Measurements from ENCODE around the gene ODC1.
A peak's percentile ranks its signal among the peaks of the same experiment; 100 is the strongest.
"Not testable (repeated sequence)": the region's sequence is repeated elsewhere in the genome, so short reads cannot be mapped to it uniquely, and the experiment has no call there.

Gene ODC1

DNA sequence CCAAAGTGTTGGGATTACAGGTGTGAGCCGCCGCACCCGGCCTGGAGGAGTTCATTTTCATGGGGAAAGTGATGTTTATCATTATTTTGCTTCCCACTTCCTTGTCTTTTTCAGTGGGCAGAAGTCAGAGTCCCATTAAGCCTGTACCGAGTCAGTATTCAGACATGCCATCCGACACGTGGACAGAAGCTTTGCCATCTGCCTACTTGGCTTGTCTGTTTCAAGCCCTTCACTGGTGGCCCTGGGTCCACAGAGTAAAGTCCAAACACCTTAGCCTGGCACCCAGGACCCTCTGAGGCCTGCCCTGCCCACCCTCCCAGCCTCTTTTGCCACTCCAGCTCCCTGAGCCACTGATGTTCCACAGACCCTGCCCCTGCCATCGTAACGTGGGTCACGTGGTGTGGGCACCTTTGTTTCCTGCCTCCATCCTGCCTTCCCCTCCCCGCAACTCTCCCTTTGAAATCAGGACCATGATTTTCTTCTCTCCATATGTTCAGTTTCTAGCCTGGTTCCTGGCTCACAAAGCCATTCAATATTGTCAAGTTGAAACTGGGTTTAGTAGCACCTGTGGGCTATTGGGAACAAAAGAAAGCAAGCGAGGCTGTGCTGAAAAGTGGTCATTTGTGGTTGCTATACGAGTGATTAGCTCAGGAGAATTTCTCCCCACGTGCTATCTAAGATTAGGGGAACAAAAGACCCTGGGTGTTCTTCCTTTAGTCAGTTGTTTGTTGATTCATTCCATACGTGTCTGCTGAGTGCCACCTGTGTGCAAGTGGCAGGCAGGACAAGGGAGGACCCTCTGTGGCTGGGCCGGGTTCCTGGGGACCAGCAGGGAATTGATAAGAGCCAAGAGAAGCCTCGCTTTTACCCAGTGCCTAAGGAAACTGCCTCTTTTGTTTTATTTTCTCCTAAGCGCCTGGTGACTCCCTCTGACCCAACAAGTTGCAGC lies 5.1 kb upstream of the ODC1 start:
- no peak for DNase-seq (ENCODE audit: low spot score)

DNA sequence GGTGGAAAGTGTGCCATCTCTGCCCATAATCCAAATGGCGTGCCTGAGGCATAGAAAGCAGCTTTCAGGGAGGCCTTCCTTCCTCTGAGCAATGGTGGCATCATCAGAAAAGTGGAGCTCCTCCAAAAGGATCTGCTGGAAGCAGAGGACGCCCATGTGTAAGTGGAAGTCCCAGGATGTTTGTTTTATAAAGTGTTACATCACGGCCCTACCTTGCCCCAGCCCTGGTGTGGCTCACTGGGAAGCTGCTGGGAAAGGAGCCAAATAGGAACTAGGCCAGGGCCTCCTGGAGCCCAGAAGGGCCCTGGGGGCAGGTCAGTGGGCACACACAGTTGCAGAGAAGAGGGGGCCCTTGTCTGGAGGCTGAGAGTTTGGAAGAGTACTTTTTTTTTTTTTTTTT lies 4.2 kb upstream of the ODC1 start:
- DNase-seq (ENCODE audit: low spot score): no peak

DNA sequence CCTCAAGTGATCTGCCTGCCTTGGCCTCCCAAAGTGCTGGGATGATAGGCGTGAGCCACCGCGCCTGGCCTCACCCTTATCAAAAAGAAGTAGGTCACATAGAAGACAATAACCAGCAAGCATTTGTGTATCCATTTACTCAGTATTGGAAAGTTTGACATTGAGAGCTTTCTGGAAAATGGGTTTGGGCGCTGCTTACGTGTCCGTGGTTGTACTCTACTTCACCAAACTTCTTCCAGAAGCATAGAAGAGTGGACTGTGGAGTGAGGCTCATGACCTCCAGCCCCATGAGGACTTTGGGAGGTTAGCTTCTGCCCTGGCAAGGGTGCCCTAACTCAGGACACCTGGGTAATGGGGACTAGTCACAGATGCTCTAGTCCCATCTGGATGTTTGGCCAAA lies 3.7 kb upstream of the ODC1 start:
- no peak for DNase-seq (ENCODE audit: low spot score)

DNA sequence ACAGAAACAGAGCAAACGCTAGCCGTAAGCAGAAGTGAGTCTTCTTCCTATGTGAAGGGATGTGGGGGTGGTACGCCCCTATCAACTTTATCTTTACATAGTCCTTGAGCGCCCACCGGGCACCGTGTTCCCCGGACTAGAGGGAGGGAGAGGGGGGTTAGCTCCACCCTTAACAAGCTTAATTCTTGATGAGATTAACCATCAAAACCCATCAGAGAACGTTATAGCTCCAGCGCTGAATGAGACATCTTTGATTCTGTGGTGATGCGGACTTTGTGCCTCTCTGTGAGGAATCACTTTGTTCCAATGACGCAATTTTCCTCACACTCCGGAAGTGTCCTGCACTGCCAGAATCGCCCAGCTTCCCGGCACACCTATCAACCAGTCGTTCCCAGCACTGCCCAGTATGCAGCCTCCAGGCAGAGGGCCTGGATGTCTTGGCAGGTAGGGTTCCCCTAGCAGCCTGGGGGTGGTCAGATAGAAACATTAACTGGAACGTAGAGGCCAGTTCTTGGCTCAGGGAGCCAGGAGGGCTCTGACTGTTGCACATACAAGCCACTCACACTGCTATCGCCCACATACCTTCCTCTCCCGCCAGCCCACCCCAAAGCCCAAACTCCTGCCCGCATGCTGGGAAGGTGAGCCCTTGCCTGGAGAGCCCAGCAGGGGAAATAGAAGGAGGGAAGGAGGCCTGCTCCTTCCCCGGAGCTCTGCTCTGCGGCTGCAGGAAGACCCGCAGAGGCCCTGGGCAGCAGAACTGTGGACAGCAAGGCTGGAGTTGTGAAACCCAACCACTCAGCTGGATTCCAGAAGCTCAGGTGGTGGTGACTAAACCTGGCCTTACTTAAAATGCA lies 1.9 kb upstream of the ODC1 start:
- no peak for DNase-seq (ENCODE audit: low spot score)

DNA sequence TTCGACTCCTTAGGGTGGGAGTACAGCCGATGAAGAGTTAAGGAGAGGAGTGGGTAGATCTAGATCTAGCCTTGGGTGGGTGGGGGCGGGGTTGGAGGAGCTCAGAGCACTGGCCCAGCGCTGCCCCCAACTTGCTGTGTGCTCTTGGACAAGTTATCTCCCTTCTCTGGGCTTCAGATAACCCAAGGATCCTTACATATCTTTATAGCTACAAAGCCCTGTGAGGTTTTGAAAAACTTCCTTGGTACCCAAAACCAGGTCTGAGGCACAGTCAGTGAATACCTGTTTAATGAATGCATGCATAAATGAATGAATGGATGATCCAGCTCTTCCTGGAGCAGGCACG lies 1.3 kb upstream of the ODC1 start:
- DNase-seq (ENCODE audit: low spot score): peak; percentile 15

DNA sequence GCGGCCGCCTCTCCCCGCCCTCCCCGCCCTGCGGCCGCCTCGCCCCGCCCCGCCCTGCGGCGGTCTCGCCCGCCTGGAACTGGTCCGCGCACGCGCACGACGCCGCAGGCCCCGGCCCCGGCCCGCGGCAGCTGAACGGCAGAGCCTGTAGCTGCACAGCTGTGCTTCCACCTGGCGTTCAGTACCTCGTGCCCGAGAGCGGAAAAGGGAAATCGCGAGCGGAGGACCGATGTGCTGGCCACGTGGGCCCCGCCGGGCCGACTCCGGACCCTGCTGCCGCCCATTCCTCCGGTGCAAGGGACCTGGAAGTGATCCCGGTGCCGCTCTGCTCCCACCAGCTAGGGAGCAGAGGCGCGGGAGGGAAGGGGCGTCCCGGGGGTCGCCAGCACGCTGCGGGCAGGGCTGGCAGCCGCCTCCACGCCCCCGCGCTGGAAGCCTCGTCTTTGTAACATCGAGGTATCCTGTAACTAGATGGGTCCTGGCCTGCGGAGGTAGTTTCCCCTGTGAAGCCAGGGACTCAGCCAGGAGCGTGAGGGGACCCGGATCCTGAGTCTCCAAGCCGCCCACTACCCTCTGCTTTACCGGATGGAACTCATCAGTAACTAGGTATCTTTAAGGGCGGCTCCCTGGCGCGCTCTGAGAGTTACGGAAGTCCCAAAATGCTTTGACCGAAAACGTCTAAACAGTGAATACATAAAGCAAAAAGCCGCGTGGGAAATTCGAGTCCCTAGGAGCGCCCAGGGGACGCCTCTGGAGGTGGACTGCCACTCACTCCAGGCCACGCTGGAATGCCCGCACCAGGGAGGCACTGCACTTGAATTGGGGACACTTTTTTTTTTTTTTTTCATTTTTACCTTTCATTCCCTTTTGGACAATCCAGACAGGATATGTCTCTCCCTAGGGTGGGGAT lies 704 bp upstream of the ODC1 start:
- peak; percentile 94 for DNase-seq (ENCODE audit: low spot score)

DNA sequence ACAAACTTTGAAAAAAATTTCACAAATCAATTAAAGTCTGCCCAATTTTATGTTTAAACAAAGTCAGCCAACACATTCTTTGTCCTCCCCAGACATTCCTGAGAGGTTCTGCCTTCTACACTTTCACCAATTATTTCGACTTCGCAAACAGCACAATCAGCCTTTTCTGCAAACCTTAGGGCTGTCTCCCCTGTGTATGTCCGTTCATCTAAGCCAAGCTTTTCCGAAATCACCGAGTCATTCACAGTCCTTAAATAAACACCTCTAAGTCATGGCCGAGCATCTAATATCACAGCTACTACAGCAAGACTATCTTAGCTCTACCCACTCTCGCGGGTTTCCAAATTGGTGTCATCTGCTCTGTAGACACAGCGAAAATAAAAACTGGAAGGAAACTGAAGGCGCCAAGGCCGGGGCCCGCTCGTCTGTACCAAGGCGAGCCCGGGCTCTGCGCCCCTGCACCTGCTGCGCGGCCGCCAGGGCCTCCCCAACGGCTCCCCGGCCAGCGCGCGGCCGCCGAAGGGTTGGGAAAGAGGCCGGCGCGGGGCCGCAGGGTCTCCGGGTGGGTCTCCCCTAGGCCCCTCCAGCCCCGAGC lies 730 bp downstream of the ODC1 start:
- peak; percentile 79 for DNase-seq (ENCODE audit: low spot score)

DNA sequence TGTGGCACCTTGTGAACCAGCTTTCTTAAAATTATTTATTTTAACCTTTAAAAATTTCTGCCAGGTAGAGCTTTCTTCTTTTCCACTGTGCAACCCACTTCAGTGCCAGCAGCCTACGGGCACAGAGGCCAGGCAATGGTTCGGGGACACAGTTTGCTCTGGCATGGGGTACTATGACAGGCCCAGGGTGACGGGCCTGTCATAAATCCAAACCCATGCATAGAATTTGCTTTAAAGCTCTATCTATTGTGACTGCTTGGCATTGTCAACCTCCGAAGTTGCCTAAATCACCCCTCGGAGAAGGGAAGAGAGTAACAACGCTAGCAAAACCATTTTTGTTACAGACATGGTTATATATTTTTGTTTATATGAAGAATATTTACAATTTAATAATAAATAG lies 1.5 kb downstream of the ODC1 start:
- DNase-seq (ENCODE audit: low spot score): peak; percentile 41

DNA sequence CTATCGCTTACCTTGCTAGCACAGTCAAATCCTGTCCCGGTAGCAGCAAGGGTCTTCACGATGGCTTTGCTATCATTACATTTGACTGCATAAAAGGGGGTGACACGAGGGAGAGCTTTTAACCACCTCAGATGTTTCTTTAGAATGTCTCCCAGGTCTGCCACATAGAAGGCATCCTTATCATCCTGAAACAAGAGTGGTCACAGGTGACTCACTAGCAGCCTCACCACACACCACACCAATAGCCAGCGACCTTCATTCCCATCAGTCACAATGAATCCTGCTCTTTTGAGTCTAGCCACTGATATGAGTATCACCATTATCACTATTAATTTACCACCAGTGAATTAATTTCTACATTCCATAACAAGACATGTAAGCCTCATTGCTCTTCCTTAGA lies 3.7 kb downstream of the ODC1 start:
- peak; percentile 18 for DNase-seq (ENCODE audit: low spot score)

DNA sequence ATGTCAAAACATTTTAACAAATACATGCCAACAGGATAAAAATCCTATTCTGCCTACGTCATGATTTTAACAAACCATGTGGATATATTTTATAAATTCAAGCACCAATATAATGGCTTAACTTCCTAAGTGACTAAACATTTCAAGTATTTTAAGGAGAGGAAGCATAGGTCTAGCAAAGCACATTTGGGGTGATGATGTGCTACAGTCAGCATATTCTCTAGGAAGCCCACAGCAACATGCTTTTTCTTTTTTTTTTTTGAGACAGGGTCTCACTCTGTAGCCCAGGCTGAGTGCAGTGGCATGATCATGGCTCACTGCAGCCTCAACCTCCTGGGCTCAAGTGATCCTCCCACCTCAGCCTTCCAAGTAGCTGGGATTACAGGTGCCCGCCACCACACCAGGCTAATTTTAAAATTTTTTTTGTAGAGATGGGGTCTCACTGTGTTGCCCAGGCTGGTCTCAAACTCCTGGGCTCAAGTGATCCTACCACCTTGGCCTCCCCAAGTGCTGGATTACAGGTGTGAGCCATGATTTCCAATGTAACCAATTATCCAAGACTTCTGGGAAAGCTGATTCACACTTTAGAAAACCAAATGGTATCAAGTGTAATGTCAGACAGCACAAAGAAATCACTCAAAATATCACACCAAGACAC lies 5.5 kb downstream of the ODC1 start:
- DNase-seq (ENCODE audit: low spot score): not testable (repeated sequence)

DNA sequence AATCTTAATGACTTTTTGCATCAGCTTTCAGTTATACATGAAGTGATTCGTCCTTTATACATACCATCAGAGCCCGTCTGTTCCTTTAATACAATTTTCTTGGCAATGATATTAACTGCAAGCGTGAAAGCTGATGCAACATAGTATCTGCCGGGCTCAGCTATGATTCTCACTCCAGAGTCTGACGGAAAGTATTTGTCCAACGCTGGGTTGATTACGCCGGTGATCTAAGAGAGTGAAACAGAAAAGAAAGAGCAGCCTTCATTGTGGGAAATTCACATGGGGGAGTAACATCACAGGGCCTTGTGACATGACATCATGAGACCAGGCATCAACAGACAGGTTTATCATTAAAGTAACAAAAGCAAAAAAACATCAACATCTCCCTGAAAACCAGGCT lies 6.2 kb downstream of the ODC1 start:
- DNase-seq (ENCODE audit: low spot score): no peak

DNA sequence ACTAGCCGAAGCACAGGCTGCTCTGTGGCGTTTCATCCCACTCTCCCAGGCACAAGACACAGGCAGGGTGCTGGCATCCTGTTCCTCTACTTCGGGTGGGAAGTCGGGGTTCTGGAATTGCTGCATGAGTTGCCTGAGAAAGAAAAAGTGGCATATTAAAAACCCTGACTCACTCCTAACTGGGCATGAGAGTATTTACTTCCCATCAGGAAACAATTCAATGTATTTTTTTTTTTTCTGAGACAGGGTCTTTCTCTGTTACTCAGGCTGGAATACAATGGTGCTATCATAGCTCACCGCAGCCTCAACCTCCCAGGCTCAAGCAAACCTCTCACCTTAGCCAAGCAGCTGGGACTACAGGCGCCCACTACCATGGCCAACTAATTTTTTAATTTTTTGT lies 7.4 kb downstream of the ODC1 start:
- DNase-seq (ENCODE audit: low spot score): no peak

DNA sequence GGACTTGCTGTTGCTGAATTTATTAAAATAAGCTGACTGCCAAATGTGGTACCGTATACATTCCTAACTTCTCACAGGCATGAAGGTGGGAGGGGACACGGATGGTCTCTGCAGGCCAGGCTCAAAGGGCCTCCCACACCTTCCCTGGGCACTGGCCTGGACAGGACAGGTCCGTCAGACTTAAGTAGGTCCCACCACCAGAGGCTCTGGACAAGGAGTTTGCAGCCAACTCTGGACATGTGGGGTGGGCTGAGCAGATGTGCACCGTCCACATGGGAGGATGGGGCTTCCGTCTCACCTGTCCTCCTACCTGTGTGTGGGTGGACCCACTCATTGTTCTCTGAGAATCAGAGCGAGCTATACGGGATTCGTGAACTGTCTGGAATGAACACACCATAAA lies 8.2 kb downstream of the ODC1 start:
- DNase-seq (ENCODE audit: low spot score): no peak

DNA sequence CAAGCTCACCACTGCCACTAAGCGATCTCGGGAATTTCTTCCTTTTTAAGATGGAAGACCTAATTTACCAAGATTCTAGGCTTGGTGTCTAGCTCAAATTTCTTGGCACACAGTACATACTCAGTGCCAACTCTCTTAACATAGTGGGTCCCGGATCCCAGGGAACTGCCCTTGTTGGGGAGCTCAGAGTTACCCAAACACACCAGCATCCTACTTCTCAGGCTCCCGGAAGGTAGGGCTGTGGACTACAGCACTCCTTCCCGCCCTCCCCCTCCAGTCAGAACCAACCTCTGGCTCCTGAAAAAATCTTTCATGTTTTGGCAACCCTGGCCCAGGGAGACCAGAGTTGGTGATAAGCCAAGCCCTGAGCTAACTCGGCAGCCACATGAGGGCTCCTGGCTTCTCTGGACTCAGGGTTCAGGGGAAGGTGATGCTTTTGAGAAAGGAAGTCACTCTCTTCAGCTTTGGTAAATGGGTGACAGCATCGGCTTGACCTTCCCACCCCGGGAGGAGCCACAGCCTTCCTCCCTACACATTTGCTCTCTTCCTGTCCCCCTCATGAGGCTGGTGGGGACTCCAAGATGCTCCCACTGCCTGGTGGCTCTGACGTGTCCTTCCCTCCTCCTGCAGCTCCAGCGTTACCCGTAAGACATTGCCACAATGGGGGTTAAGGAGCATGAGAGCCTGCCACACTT lies 8.8 kb downstream of the ODC1 start:
- DNase-seq (ENCODE audit: low spot score): no peak

DNA sequence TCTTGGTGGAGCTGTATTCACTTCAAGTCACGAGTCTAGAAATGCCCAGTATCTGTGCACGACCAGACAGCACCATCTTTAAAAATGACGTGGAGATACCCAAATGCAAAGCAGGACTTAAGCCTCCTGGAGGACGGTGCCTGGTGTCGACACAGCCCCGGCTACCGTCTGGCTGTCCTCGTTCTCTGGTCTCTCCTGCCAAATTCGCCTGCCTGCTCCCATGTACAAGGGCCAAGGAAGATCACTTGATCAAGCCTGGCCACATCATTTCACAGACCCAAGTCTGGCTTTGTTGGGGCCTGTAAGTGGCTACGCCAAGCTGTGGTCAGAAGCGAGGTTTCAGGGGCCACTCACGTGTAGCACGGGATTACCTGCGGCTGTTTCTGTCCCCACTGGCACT lies 9.4 kb downstream of the ODC1 start:
- no peak for DNase-seq (ENCODE audit: low spot score)

DNA sequence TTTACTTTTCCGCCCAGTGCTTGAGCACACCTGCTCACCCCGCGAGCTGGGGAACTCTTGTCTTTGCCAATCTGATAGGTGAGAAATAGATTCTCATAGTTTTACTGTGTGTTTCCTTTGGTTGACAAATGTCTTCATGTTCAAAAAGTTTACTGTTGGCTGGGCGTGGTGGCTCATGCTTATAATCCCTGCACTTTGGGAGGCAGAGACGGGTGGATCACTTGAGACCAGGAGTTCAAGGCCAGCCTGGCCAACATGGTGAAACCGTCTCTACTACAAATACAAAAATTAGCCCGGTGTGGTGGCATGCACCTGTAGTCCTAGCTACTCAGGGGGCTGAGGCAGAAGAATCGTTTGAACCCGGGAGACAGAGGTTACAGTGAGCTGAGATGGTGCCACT lies 10.3 kb downstream of the ODC1 start:
- DNase-seq (ENCODE audit: low spot score): no peak

DNA sequence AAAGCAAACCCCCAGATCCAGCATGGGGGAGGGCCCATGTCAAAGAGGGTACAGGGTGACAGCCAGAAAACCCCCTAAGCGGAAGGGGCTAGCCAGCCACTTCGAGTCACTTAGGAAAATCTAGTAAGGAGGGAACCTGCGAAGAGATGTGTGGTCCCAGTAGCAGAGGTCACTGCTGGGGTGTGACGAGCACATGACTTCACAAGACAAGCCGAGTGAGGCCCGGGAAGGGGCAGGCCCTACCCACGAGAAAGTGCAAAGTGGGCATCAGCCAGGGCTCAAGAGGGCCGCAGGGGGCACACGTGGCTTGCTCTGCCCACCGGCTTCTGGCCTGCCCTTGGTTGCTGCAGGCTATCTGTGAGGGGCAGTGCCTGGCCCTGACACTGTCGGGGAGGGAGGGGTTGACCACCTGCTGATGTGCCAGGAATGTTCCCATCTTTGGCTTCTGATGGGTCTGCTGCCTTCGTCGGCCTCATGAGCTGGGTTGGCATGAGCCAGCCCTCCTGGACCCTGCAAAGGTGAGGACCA lies 11.5 kb downstream of the ODC1 start:
- DNase-seq (ENCODE audit: low spot score): no peak

DNA sequence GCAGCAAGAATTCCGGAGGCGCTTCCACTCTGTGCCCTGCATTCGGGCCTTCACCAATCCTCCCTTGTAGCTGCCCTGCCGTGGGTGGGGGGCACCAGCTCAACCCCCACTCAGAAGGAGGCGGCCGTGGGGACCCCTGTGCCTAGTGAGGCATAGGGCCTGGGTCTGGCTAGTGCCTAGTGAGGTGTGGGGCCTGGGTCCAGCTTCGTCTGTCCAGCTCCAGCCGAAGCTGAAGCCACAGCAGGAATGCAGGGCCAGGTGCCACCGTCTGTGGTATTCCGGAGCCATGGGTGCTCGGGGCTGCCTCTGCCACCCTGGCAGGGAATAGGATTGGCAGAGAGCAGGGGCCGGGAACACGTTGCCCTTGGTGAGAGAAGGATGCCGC lies 12.3 kb downstream of the ODC1 start:
- DNase-seq (ENCODE audit: low spot score): no peak

DNA sequence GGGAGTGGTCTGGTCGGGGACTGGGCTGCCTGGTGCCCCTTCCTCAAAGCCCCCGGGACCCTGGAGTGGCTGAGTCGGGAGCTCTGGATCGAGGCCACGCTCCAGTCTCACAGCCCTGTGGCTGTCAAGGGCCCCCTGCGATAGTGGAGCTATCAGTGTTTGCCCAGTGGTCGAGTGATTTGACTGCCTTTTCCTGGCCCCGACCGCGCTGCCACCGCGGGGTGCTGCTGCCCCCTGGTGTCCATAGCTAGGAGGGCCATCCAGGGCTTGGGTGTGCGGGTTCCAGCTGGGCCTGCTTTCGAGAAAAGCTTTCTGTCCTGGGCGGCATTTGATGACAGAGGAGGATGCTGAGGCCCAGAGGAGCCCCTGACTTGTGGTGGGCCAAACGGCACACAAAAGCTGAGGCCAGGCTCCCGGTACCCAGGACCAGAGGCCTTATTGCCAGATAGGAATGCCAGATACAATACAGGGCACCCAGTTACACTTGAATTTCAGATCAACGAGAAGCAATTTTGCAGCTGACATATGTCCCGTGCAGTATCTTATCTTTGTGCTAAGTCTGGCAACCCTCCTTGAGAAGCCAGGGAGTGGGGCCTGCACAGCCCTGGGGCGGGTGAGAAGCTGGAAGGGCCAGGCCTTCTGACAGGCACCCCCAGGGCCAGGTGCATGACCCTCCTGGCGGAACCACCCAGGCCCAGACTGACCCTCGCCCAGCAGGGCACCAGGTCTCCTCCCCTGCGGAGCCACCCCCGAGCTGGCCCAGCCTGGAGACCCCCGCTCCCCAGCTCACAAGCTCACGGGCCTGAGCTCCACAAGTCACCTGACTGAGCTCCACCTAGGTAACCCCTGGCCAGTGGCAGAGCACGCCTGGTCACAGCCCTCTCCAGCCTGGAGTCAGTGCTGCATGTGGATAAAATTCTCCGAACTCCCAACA lies 13.0 kb downstream of the ODC1 start:
- peak; percentile 77 for DNase-seq (ENCODE audit: low spot score)

All from hematopoietic multipotent progenitor cell treated with erythropoietin and hydrocortisone succinate and interleukin-3 and kit ligand, for 17 days (in vitro differentiated cells).